Psoas muscle (tissue), 8 donors: Measurements from ENCODE around the gene OSTN. TPM values are rescaled to one million over a fixed set of nuclear protein-coding genes. Genes with fewer than 3 reads are reported as not detected.

Experiments
- ATAC-seq, 4 donors: fragments of 200-7000 bp; cut with Tn5 transposase; one replicate each; pipeline ENCODE4 v1.9.1; 2020; ENCODE audit warnings: moderate library complexity in 3 of 4, mild to moderate bottlenecking in 2 of 4
- DNase-seq, 2 donors: peaks; one replicate each; pipeline ENCODE4 v3.0.0-alpha.2; 2020
- H3K27ac ChIP-seq: fragments of 200-600 bp; one replicate; pipeline ENCODE4 v1.8.0; 2022
- H3K27me3 ChIP-seq, 3 donors: fragments of 200-600 bp in 1 of 3; one replicate each; pipeline versions ENCODE4 v1.6.1 to v1.8.0; 2013 to 2022; ENCODE audit warnings: low read length in 2 of 3, mild to moderate bottlenecking in 2 of 3, moderate library complexity in 1 of 3; ENCODE audit not compliant: insufficient read depth in 3 of 3
- H3K36me3 ChIP-seq, 2 donors: fragments of 200-600 bp in 1 of 2; one replicate each; pipeline versions ENCODE4 v1.6.1 to v1.8.0; 2013 to 2022; ENCODE audit warnings: low read depth in 1 of 2, mild to moderate bottlenecking in 1 of 2, moderate library complexity in 1 of 2; ENCODE audit not compliant: insufficient read depth in 1 of 2
- H3K4me1 ChIP-seq: fragments of 200-600 bp; one replicate; pipeline ENCODE4 v1.8.0; 2022
- H3K4me3 ChIP-seq: fragments of 200-600 bp; one replicate; pipeline ENCODE4 v1.8.0; 2022; ENCODE audit warnings: mild to moderate bottlenecking
- H3K9me3 ChIP-seq: fragments of 200-600 bp; one replicate; pipeline ENCODE4 v1.8.0; 2022
- WGBS, 3 donors: extraction: QIAGEN DNeasy Blood & Tissue Kit; methylation state at CpG; one replicate each; pipeline versions ENCODE4 v1.1.6 to v1.1.7; 2013; 5-methylcytosine and 5-hydroxymethylcytosine counted together
- intact Hi-C, 2 donors: fragments of 100-400 bp; cut with DNase I; formaldehyde crosslinking; loops; one replicate each; pipeline versions ENCODE4 v1.11.0 to v1.14.2; 2022
- polyA plus RNA-seq, 3 donors: library from polyadenylated mRNA; stranded (reverse); fragments of 200-250 nt; gene quantifications; one replicate each; pipeline ENCODE4 v1.2.3, GENCODE V29; 2013
- total RNA-seq, 4 donors: library from RNA; stranded (reverse); fragmentation: NEBNext Ultra II Directional in 2 of 4; extraction: Animal tissue kit (Norgen Biotek cat#: 25700) in 2 of 4; gene quantifications; one replicate each; pipeline versions ENCODE4 v1.2.1 to v1.2.4, GENCODE V29; 2021 to 2023
- TF ChIP-seq, protein P1 (sequence below): fragments of 200-600 bp; IDR thresholded peaks from one replicate; pipeline ENCODE4 v1.8.0; 2022; ENCODE audit warnings: antibody characterized with exemption
- donor health status: healthy with polysubstance abuse.
- donor health status: DM: no; HTN: no; CAD: no; lungs with moderate emphysema.
- donor health status: Bipolar disorder and iron deficiency.
- donor health status: healthy.
- donor health status: DM: yes; HTN: yes; CAD: no.
- donor health status: DM: no; HTN: no; CAD: no.
- donor health status: DM: no; HTN: no; CAD: no.
- donor health status: DM: yes; HTN: yes; CAD: no.

Gene OSTN
- total and polyA plus RNA-seq, 7 donors: 0.05 to 0.34 (median 0.16) TPM; not detected in 3

DNA sequence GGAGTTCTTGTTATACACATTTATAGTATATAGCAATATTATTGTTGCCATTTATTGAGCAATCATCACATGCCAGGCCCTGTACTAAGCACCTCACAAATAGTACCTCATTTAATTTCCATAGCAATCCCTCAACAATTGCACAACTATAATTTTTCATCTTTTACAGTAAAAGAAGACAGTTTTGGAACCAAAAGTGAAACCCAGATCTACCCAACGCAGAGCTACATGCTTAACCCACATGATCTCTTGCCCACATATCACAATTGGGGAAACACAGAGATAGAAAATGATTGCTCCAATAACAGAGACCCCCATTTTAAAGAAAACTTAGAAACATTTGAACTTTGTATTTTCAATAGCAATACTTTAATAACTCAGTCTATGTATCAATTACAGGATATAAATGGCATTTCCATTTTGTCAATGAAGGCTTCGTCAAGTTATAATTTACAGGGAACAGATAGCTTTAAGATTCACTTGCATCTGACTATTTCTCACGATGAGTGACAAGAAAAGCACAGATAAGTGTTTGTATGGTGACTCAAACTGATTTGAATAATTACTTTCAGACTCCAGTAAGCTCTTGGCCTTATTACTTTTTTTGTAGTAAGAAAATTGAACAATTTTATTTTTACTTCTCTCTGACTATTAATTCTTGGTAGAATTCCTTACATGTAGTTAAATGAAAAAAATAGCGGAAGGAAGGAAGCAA, 91.4 kb downstream of the OSTN start:
- no peak overlapping the region for H3K4me3 ChIP-seq
- no peaks in the 10 kb centered on the region for H3K27me3 ChIP-seq
- H3K27ac ChIP-seq: no peak overlapping the region
- no peaks in the 10 kb centered on the region for H3K36me3 ChIP-seq
- intact Hi-C loops: no loop called here
- TF ChIP-seq, protein P1, sequence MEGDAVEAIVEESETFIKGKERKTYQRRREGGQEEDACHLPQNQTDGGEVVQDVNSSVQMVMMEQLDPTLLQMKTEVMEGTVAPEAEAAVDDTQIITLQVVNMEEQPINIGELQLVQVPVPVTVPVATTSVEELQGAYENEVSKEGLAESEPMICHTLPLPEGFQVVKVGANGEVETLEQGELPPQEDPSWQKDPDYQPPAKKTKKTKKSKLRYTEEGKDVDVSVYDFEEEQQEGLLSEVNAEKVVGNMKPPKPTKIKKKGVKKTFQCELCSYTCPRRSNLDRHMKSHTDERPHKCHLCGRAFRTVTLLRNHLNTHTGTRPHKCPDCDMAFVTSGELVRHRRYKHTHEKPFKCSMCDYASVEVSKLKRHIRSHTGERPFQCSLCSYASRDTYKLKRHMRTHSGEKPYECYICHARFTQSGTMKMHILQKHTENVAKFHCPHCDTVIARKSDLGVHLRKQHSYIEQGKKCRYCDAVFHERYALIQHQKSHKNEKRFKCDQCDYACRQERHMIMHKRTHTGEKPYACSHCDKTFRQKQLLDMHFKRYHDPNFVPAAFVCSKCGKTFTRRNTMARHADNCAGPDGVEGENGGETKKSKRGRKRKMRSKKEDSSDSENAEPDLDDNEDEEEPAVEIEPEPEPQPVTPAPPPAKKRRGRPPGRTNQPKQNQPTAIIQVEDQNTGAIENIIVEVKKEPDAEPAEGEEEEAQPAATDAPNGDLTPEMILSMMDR: no peak
- no peaks in the 10 kb centered on the region for H3K4me1 ChIP-seq
- DNase-seq (no peak), ATAC-seq (no peak)
- H3K9me3 ChIP-seq: no peaks in the 10 kb centered on the region
- WGBS, 3 donors: 68 to 74% (median 70%) methylated on average over 4 of the region's 4 CpGs

DNA sequence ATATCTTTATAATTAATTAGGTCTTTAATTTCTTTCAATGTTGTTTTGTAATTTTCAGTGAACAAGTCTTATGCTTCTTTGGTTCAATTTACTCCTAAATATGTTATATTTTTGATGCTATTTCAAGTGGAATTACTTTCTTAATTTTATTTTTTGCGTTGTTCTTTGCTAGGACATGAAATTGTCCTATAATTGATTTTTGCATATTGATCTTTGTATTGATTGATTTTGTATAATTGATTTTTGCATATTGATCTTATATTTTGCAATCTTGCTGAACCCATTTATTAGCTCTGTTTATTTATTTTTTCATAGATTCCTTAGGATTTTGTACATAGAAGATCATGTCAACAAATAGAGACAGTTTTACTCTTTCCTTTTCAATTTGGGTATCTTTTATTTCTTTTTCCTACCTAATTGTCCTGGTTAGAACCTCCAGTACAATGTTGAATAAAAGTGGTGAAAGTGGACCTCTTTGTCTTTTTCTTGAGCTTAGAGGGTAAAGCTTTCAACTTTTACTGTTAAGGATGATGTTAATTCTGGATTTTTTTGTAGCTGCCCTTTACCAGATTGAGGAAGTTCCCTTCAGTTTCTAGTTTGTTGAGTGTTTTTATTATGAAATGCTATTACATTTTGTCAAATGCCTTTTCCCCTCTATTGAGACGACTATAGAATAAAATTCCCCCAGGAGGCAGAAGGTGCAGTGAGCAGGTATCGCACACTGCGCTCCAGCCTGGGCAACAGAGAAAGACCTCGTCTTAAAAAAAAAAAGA, 93.4 kb downstream of the OSTN start:
- Histone ChIP-seq H3K4me1 (no peaks in the 10 kb centered on the region), H3K36me3 (no peaks in the 10 kb centered on the region), H3K27me3 (no peaks in the 10 kb centered on the region), H3K27ac (no peak overlapping the region), H3K9me3 (no peaks in the 10 kb centered on the region), H3K4me3 (no peak overlapping the region)
- ATAC-seq (no peak), DNase-seq (no peak)
- TF ChIP-seq, protein P1: no peak
- intact Hi-C loops: no loop called here
- 72 to 92% (median 74%) methylated on average over 5 of the region's 5 CpGs for WGBS, 3 donors

DNA sequence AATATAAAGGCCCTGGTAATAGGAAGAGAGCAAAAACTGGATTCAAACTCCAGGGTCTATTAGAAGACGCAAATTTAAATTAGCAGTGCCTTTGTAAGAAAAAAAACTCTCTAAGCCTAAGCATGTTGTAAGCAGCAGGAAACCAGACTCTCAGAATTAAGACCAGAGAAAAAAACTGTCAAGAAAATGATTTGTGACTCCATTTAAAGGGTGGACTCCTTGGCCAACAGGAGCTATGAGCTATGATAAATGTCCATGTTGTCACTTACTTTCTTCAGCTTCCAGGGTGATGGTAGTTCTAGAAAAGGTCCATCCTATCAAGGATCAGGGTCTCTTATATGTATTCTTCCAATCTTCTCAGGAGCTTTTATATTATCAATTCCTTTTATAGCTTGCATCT, 95.2 kb downstream of the OSTN start:
- H3K4me3 ChIP-seq: no peak overlapping the region
- H3K27me3 ChIP-seq: no peaks in the 10 kb centered on the region
- ATAC-seq: no peak
- no peaks in the 10 kb centered on the region for H3K36me3 ChIP-seq
- H3K27ac ChIP-seq: no peak overlapping the region
- TF ChIP-seq, protein P1: no peak
- 93 to 97% (median 95%) methylated on average over 1 of the region's 1 CpG for WGBS, 3 donors
- intact Hi-C loops: no loop called here
- H3K4me1 ChIP-seq: no peaks in the 10 kb centered on the region
- no peaks in the 10 kb centered on the region for H3K9me3 ChIP-seq
- DNase-seq: no peak

DNA sequence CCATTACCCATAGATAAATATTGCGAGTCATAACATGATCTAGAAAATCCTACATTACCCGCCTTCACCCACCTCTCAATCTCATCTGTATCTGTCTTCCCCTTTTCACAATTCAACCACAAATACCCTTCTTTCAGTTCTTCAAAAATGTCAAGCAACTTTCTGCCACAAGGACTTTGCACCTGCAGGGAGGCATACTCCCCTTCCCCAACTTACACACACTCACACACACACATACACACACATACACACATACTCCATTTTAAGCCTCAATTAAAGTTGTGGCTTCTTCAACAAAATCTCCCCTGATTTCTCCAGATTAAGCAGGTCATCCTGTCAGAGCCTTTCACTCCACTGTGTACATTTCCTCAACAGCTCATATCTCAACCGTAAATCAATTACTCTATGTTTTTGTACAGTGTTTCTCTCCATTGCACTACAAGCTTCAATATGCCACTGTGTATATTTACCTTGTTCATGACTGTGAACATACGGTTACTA, 97.0 kb downstream of the OSTN start:
- intact Hi-C loops: no loop called here
- no peak for DNase-seq
- H3K4me3 ChIP-seq: no peak overlapping the region
- no peaks in the 10 kb centered on the region for H3K4me1 ChIP-seq
- ATAC-seq: no peak
- no peaks in the 10 kb centered on the region for H3K9me3 ChIP-seq
- no peaks in the 10 kb centered on the region for H3K27me3 ChIP-seq
- no peak overlapping the region for H3K27ac ChIP-seq
- TF ChIP-seq, protein P1: no peak
- 64 to 74% (median 66%) methylated on average over 4 of the region's 4 CpGs for WGBS, 3 donors
- no peaks in the 10 kb centered on the region for H3K36me3 ChIP-seq
